ENCODE measurements around the gene ZG16B.

The ZG16B gene

GRCh38 chr16:2828876-2829430, 1.1 kb upstream of the ZG16B start:
- TF ChIP-seq CTCF (IDR thresholded peaks at IDR 0.05; ENCODE audit: insufficient read depth, missing control alignments) = no peak
- no peak for FAIRE-seq
- no peak for DNase-seq (ENCODE audit: insufficient read length, low spot score)

GRCh38 chr16:2830355-2830695, 222 bp downstream of the ZG16B start:
- TF ChIP-seq CTCF (IDR thresholded peaks at IDR 0.05; ENCODE audit: insufficient read depth, missing control alignments) = no peak
- no peak for FAIRE-seq
- DNase-seq (ENCODE audit: insufficient read length, low spot score) = no peak

- no peak for FAIRE-seq
- no peak for DNase-seq (ENCODE audit: insufficient read length, low spot score)
- TF ChIP-seq CTCF (IDR thresholded peaks at IDR 0.05; ENCODE audit: insufficient read depth, missing control alignments) = no peak
Measured at GRCh38 chr16:2831203-2831602, 1.1 kb downstream of the ZG16B start.

GRCh38 chr16:2833776-2834175, 3.7 kb downstream of the ZG16B start:
- FAIRE-seq (no peak), DNase-seq (ENCODE audit: insufficient read length, low spot score) (no peak)
- TF ChIP-seq CTCF (IDR thresholded peaks at IDR 0.05; ENCODE audit: insufficient read depth, missing control alignments) = no peak

GRCh38 chr16:2834968-2835367, 4.9 kb downstream of the ZG16B start:
- DNase-seq (ENCODE audit: insufficient read length, low spot score) (no peak), FAIRE-seq (no peak)

GRCh38 chr16:2835638-2836493, 5.8 kb downstream of the ZG16B start:
- TF ChIP-seq CTCF (IDR thresholded peaks at IDR 0.05; ENCODE audit: insufficient read depth, missing control alignments) = no peak
- DNase-seq (ENCODE audit: insufficient read length, low spot score) (no peak), FAIRE-seq (no peak)

More at GRCh38 chr16:2834968-2835367, 4.9 kb downstream of the ZG16B start:
- TF ChIP-seq CTCF (IDR thresholded peaks at IDR 0.05; ENCODE audit: insufficient read depth, missing control alignments) = no peak
